ENCODE data around the gene FOXN4.

Gene FOXN4

DNA sequence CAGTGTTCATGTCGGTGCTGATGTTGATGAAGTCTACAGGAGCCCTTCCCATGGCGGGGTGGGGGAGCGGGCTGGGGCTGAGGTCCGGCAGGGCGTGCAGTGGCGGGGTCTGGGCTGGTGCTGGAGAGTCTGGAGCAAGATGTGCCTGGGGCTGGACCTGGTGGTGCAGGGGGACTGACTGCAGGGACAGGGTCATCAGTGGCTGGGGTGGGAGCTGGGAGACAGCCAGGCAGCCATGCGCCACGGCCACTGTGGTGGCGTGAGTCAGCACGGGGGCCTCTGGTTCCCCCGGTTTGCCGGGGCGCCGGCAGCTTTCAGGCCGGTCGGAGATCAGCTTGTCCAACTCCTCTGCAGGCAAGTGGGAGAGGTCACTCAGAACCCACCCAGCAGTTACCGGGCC is 27.6 kb downstream of the FOXN4 start:
- H3K4me1 ChIP-seq (ENCODE audit: control insufficient read depth, insufficient read depth, low read length): peaks cover 24% of the 10 kb centered on the region
- H3K9ac ChIP-seq (ENCODE audit: low read length in 2 of 2): no peak overlapping the region
- H3K27me3 ChIP-seq (ENCODE audit: control insufficient read depth in 1 of 2, insufficient read depth in 2 of 2, low read length in 2 of 2): no peaks in the 10 kb centered on the region
- H3K9me3 ChIP-seq (ENCODE audit: control insufficient read depth in 2 of 2, low read length in 2 of 2): no peaks in the 10 kb centered on the region
- H3K27ac ChIP-seq (ENCODE audit: low read length): no peak overlapping the region
- H3K36me3 ChIP-seq (ENCODE audit: control insufficient read depth in 2 of 2, insufficient read depth in 2 of 2, low read length in 2 of 2): no peaks in the 10 kb centered on the region
- H3K4me3 ChIP-seq (ENCODE audit: low read length in 2 of 2): no peak overlapping the region

DNA sequence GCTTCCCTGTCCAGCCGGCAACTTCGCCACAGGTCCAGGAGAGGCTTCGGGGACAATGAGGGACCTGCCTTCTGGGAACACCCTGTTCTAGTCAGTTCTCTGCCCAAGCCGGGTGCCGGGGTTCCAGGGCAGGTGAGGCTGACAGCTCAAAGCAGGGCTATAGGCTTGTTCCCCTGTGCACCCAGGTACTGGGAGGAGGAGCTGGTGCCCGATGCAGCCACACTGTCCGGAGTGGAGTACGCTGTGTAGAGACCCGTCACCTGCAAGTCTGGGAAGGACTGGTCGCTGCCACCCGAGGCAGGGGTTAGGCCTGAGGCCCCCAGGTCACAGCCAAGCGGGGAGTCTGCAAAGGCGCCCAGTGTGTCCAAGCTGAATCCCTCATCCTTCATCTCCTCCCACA is 29.6 kb downstream of the FOXN4 start:
- H3K36me3 ChIP-seq (ENCODE audit: control insufficient read depth in 2 of 2, insufficient read depth in 2 of 2, low read length in 2 of 2): no peaks in the 10 kb centered on the region
- no peak overlapping the region for H3K27ac ChIP-seq (ENCODE audit: low read length)
- H3K9ac ChIP-seq (ENCODE audit: low read length in 2 of 2): no peak overlapping the region
- peaks cover 24% of the 10 kb centered on the region for H3K4me1 ChIP-seq (ENCODE audit: control insufficient read depth, insufficient read depth, low read length)
- H3K27me3 ChIP-seq (ENCODE audit: control insufficient read depth in 1 of 2, insufficient read depth in 2 of 2, low read length in 2 of 2): no peaks in the 10 kb centered on the region
- no peak overlapping the region for H3K4me3 ChIP-seq (ENCODE audit: low read length in 2 of 2)
- no peaks in the 10 kb centered on the region for H3K9me3 ChIP-seq (ENCODE audit: control insufficient read depth in 2 of 2, low read length in 2 of 2)

- H3K4me1 ChIP-seq (ENCODE audit: control insufficient read depth, insufficient read depth, low read length): peaks cover 24% of the 10 kb centered on the region
- H3K27me3 ChIP-seq (ENCODE audit: control insufficient read depth in 1 of 2, insufficient read depth in 2 of 2, low read length in 2 of 2): no peaks in the 10 kb centered on the region
- no peak overlapping the region for H3K27ac ChIP-seq (ENCODE audit: low read length)
- no peak overlapping the region for H3K4me3 ChIP-seq (ENCODE audit: low read length in 2 of 2)
- no peaks in the 10 kb centered on the region for H3K36me3 ChIP-seq (ENCODE audit: control insufficient read depth in 2 of 2, insufficient read depth in 2 of 2, low read length in 2 of 2)
- H3K9ac ChIP-seq (ENCODE audit: low read length in 2 of 2): no peak overlapping the region
- no peaks in the 10 kb centered on the region for H3K9me3 ChIP-seq (ENCODE audit: control insufficient read depth in 2 of 2, low read length in 2 of 2)
Measured at GRCh38 chr12:109278912-109279311, 30.2 kb downstream of the FOXN4 start.

GRCh38 chr12:109277899-109278762 is 31.0 kb downstream of the FOXN4 start:
- H3K4me3 ChIP-seq (ENCODE audit: low read length in 2 of 2): peak overlapping the region; percentile 29 to 34
- H3K9me3 ChIP-seq (ENCODE audit: control insufficient read depth in 2 of 2, low read length in 2 of 2): no peaks in the 10 kb centered on the region

DNA sequence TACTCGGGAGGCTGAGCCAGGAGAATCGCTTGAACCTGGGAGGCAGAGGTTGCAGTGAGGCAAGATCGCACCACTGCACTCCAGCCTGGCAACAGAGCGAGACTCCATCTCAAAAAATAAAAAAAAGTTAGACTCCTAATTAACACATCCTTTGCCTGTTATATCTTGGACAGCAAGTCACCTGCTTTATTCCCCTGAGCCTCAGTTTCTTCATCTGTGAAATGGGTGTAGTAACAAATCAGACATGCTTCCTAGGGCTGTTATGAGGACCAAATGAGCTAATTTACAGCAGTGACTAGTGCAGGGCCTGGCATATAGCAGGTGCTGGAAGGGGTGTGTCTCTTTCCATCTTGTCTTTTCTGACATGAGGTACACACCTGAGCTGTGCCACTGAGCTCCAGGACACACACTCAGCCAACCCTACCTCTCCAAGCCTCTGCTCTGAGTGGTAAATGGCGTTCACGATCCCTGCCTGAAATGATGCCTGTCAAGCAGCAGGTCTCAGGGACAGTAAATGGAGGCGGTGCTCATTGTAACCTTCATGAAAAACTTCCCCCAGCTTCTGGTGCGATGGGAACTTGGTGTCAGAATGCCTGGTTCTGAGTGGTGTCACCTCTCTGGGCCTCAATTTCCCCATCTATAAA is 31.7 kb downstream of the FOXN4 start:
- H3K9me3 ChIP-seq (ENCODE audit: control insufficient read depth in 2 of 2, low read length in 2 of 2): no peaks in the 10 kb centered on the region
- no peak overlapping the region for H3K27ac ChIP-seq (ENCODE audit: low read length)
- no peak overlapping the region for H3K9ac ChIP-seq (ENCODE audit: low read length in 2 of 2)
- no peak overlapping the region for H3K4me3 ChIP-seq (ENCODE audit: low read length in 2 of 2)
- H3K4me1 ChIP-seq (ENCODE audit: control insufficient read depth, insufficient read depth, low read length): peaks cover 24% of the 10 kb centered on the region
- no peaks in the 10 kb centered on the region for H3K27me3 ChIP-seq (ENCODE audit: control insufficient read depth in 1 of 2, insufficient read depth in 2 of 2, low read length in 2 of 2)
- no peaks in the 10 kb centered on the region for H3K36me3 ChIP-seq (ENCODE audit: control insufficient read depth in 2 of 2, insufficient read depth in 2 of 2, low read length in 2 of 2)

More at GRCh38 chr12:109277899-109278762, 31.0 kb downstream of the FOXN4 start:
- H3K4me1 ChIP-seq (ENCODE audit: control insufficient read depth, insufficient read depth, low read length): peaks cover 24% of the 10 kb centered on the region
- no peak overlapping the region for H3K27ac ChIP-seq (ENCODE audit: low read length)
- H3K9ac ChIP-seq (ENCODE audit: low read length in 2 of 2): no peak overlapping the region
- H3K27me3 ChIP-seq (ENCODE audit: control insufficient read depth in 1 of 2, insufficient read depth in 2 of 2, low read length in 2 of 2): no peaks in the 10 kb centered on the region
- H3K36me3 ChIP-seq (ENCODE audit: control insufficient read depth in 2 of 2, insufficient read depth in 2 of 2, low read length in 2 of 2): no peaks in the 10 kb centered on the region

DNA sequence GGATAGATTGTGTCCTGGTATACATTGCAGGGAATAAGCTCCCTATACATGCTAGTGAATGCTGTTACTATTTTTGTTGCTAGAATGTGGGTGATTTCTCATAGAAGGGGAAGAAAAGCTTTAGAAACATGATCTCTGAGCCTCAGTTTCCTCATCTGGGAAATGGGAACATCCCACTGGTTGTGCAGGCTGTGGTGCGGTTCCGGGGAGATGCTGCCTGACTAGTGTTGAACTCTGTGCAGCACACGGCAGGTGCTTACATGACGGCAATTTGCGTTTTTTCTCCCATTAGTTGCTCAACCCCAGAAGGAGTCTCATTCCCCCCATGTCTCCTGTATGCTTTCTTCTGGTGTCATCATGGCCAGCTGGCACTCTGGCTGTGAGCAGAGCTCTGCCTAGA is 32.9 kb downstream of the FOXN4 start:
- Histone ChIP-seq H3K36me3 (ENCODE audit: control insufficient read depth in 2 of 2, insufficient read depth in 2 of 2, low read length in 2 of 2) (peaks cover 0 to 4% of the 10 kb centered on the region in 2 donors), H3K27me3 (ENCODE audit: control insufficient read depth in 1 of 2, insufficient read depth in 2 of 2, low read length in 2 of 2) (no peaks in the 10 kb centered on the region), H3K4me3 (ENCODE audit: low read length in 2 of 2) (no peak overlapping the region), H3K9ac (ENCODE audit: low read length in 2 of 2) (no peak overlapping the region), H3K27ac (ENCODE audit: low read length) (no peak overlapping the region), H3K4me1 (ENCODE audit: control insufficient read depth, insufficient read depth, low read length) (peaks cover 24% of the 10 kb centered on the region), H3K9me3 (ENCODE audit: control insufficient read depth in 2 of 2, low read length in 2 of 2) (no peaks in the 10 kb centered on the region)

GRCh38 chr12:109275173-109275572 is 33.9 kb downstream of the FOXN4 start:
- H3K27me3 ChIP-seq (ENCODE audit: control insufficient read depth in 1 of 2, insufficient read depth in 2 of 2, low read length in 2 of 2): no peaks in the 10 kb centered on the region
- H3K27ac ChIP-seq (ENCODE audit: low read length): no peak overlapping the region
- no peak overlapping the region for H3K4me3 ChIP-seq (ENCODE audit: low read length in 2 of 2)
- H3K9me3 ChIP-seq (ENCODE audit: control insufficient read depth in 2 of 2, low read length in 2 of 2): peaks cover 0 to 3% of the 10 kb centered on the region in 2 donors
- peaks cover 24% of the 10 kb centered on the region for H3K4me1 ChIP-seq (ENCODE audit: control insufficient read depth, insufficient read depth, low read length)
- no peak overlapping the region for H3K9ac ChIP-seq (ENCODE audit: low read length in 2 of 2)
- peaks cover 0 to 5% of the 10 kb centered on the region in 2 donors for H3K36me3 ChIP-seq (ENCODE audit: control insufficient read depth in 2 of 2, insufficient read depth in 2 of 2, low read length in 2 of 2)

DNA sequence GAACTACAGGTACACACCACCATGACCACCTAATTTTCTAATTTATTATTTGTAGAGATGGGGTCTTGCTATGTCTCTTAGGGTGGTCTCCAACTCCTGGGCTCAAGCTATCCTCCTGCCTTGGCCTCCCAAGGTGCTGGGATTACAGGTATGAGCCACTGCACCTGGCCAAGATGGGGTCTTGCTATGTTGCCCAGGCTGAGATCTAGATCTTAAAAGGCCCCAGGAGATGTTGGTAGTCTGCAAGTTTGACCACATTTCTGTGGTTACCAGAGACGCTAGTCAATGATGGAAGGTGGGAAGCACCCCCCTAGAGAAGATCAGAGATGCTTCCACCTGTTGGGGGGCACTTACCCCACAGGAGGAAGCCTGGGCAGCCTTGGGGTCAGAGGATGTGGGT is 34.7 kb downstream of the FOXN4 start:
- no peak overlapping the region for H3K4me3 ChIP-seq (ENCODE audit: low read length in 2 of 2)
- no peaks in the 10 kb centered on the region for H3K27me3 ChIP-seq (ENCODE audit: control insufficient read depth in 1 of 2, insufficient read depth in 2 of 2, low read length in 2 of 2)

DNA sequence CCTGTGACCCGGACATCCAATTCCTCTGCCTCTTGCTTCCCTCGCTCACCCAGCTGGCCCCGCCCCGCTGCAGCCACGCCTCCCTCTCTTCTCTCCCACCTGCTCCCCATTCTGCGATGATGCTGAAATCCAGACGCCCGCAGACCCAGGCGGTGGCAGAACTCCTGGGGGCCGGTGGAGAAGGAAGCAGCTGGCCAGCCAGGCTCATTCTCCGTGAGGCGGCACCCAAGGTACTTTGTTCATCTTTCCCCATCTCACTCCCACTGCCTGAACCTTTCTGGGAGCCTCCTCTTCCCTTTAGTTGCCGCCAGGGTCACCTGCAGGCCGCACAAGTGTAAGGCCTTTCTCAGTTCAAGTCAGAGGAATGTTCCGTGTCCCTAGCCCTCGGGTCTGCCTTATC is 35.7 kb downstream of the FOXN4 start:
- H3K4me1 ChIP-seq (ENCODE audit: control insufficient read depth, insufficient read depth, low read length): peaks cover 11% of the 10 kb centered on the region
- no peaks in the 10 kb centered on the region for H3K27me3 ChIP-seq (ENCODE audit: control insufficient read depth in 1 of 2, insufficient read depth in 2 of 2, low read length in 2 of 2)
- H3K9ac ChIP-seq (ENCODE audit: low read length in 2 of 2): no peak overlapping the region
- peaks cover 0 to 3% of the 10 kb centered on the region in 2 donors for H3K9me3 ChIP-seq (ENCODE audit: control insufficient read depth in 2 of 2, low read length in 2 of 2)
- no peak overlapping the region for H3K27ac ChIP-seq (ENCODE audit: low read length)
- peaks cover 0 to 10% of the 10 kb centered on the region in 2 donors for H3K36me3 ChIP-seq (ENCODE audit: control insufficient read depth in 2 of 2, insufficient read depth in 2 of 2, low read length in 2 of 2)
- no peak overlapping the region for H3K4me3 ChIP-seq (ENCODE audit: low read length in 2 of 2)

More for the DNA sequence above, 34.7 kb downstream of the FOXN4 start:
- Histone ChIP-seq H3K9ac (ENCODE audit: low read length in 2 of 2) (no peak overlapping the region), H3K36me3 (ENCODE audit: control insufficient read depth in 2 of 2, insufficient read depth in 2 of 2, low read length in 2 of 2) (peaks cover 0 to 5% of the 10 kb centered on the region in 2 donors), H3K4me1 (ENCODE audit: control insufficient read depth, insufficient read depth, low read length) (peaks cover 21% of the 10 kb centered on the region), H3K9me3 (ENCODE audit: control insufficient read depth in 2 of 2, low read length in 2 of 2) (peaks cover 0 to 3% of the 10 kb centered on the region in 2 donors), H3K27ac (ENCODE audit: low read length) (no peak overlapping the region)

GRCh38 chr12:109271418-109271817 is 37.7 kb downstream of the FOXN4 start:
- no peaks in the 10 kb centered on the region for H3K4me1 ChIP-seq (ENCODE audit: control insufficient read depth, insufficient read depth, low read length)
- H3K4me3 ChIP-seq (ENCODE audit: low read length in 2 of 2): no peak overlapping the region
- no peak overlapping the region for H3K9ac ChIP-seq (ENCODE audit: low read length in 2 of 2)
- peaks cover 0 to 3% of the 10 kb centered on the region in 2 donors for H3K9me3 ChIP-seq (ENCODE audit: control insufficient read depth in 2 of 2, low read length in 2 of 2)
- no peaks in the 10 kb centered on the region for H3K27me3 ChIP-seq (ENCODE audit: control insufficient read depth in 1 of 2, insufficient read depth in 2 of 2, low read length in 2 of 2)
- H3K27ac ChIP-seq (ENCODE audit: low read length): no peak overlapping the region
- H3K36me3 ChIP-seq (ENCODE audit: control insufficient read depth in 2 of 2, insufficient read depth in 2 of 2, low read length in 2 of 2): peaks cover 12 to 22% of the 10 kb centered on the region in 2 donors

DNA sequence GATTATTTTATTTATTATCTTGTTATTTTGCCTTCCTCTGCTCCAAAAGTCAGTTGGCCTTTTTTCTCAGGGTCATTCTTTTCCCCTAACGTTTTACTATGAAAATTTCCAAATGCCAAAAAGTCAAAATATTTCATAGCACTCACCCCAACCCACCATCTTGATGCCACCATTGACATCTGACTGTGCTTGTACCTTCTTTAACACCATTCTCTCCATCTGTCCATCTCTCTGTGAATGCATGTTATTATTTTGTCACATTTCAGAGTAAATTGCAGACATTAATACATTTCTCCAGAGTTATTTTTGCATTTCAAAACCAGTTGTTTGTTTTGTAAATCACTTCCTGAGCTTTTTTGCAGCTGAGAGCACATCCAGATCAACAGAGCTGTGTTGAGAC is 38.6 kb downstream of the FOXN4 start:
- no peak overlapping the region for H3K4me3 ChIP-seq (ENCODE audit: low read length in 2 of 2)
- H3K4me1 ChIP-seq (ENCODE audit: control insufficient read depth, insufficient read depth, low read length): no peaks in the 10 kb centered on the region
- no peak overlapping the region for H3K27ac ChIP-seq (ENCODE audit: low read length)
- no peaks in the 10 kb centered on the region for H3K27me3 ChIP-seq (ENCODE audit: control insufficient read depth in 1 of 2, insufficient read depth in 2 of 2, low read length in 2 of 2)
- H3K36me3 ChIP-seq (ENCODE audit: control insufficient read depth in 2 of 2, insufficient read depth in 2 of 2, low read length in 2 of 2): peaks cover 21 to 31% of the 10 kb centered on the region in 2 donors
- H3K9ac ChIP-seq (ENCODE audit: low read length in 2 of 2): no peak overlapping the region
- peaks cover 0 to 3% of the 10 kb centered on the region in 2 donors for H3K9me3 ChIP-seq (ENCODE audit: control insufficient read depth in 2 of 2, low read length in 2 of 2)

All from stomach smooth muscle (tissue), 2 donors.